ENCODE data around the gene MRPL57.
"Not testable (repeated sequence)": the region's sequence is repeated elsewhere in the genome, so short reads cannot be mapped to it uniquely, and the experiment has no call there.

The MRPL57 gene

GRCh38 chr13:21197606-21198225 is 21.3 kb downstream of the MRPL57 start:
- not testable (repeated sequence) for DNase-seq

GRCh38 chr13:21198391-21198790 is 21.9 kb downstream of the MRPL57 start:
- DNase-seq, result not testable (repeated sequence)

GRCh38 chr13:21201456-21202190 is 25.2 kb downstream of the MRPL57 start:
- not testable (repeated sequence) for DNase-seq

GRCh38 chr13:21202767-21203531 is 26.5 kb downstream of the MRPL57 start:
- no peak for DNase-seq

- DNase-seq, result no peak
Measured at GRCh38 chr13:21208652-21209154, 32.2 kb downstream of the MRPL57 start.

- no peak for DNase-seq
Measured at GRCh38 chr13:21212138-21212775, 35.8 kb downstream of the MRPL57 start.

- DNase-seq, result not testable (repeated sequence)
Measured at GRCh38 chr13:21215419-21215818, 39.0 kb downstream of the MRPL57 start.

GRCh38 chr13:21216332-21216731 is 39.9 kb downstream of the MRPL57 start:
- no peak for DNase-seq

GRCh38 chr13:21218351-21219035 is 42.0 kb downstream of the MRPL57 start:
- peak; percentile 16 for DNase-seq

- DNase-seq, result no peak
Measured at GRCh38 chr13:21219036-21219381, 42.6 kb downstream of the MRPL57 start.

GRCh38 chr13:21219716-21220115 is 43.3 kb downstream of the MRPL57 start:
- DNase-seq, result not testable (repeated sequence)

GRCh38 chr13:21221268-21221667 is 44.8 kb downstream of the MRPL57 start:
- no peak for DNase-seq

- no peak for DNase-seq
Measured at GRCh38 chr13:21225082-21225481, 48.6 kb downstream of the MRPL57 start.

GRCh38 chr13:21225841-21226581 is 49.6 kb downstream of the MRPL57 start:
- DNase-seq, result no peak

GRCh38 chr13:21227917-21228316 is 51.5 kb downstream of the MRPL57 start:
- no peak for DNase-seq
